GM12892 (cell line): ENCODE data around the gene IL17B.

Experiments
- DNase-seq: peaks from one replicate; pipeline ENCODE4 v3.0.0; 2011; ENCODE audit not compliant: insufficient read length
- FAIRE-seq: peaks from 2 replicates; lab custom pipeline; 2011; peaks lifted over from hg19 to GRCh38; lab: Jason Lieb, UNC
- POLR2A ChIP-seq: IDR thresholded peaks from 2 replicates; pipeline ENCODE4 v1.6.1; 2011; ENCODE audit warnings: low read depth, low read length, control low read depth
- POLR2AphosphoS5 ChIP-seq: IDR thresholded peaks from 2 replicates; pipeline ENCODE4 v1.6.1; 2011; ENCODE audit warnings: low read depth, low read length, control low read depth
- TAF1 ChIP-seq: IDR thresholded peaks from 2 replicates; pipeline ENCODE4 v1.6.1; 2011; ENCODE audit warnings: low read depth, mild to moderate bottlenecking, control low read depth, low read length, borderline replicate concordance

The IL17B gene

GRCh38 chr5:149389552-149390495, 10.7 kb upstream of the IL17B start:
- DNase-seq (no peak), FAIRE-seq (no peak)
- TF ChIP-seq TAF1 (no peak), POLR2A (no peak), POLR2AphosphoS5 (no peak)

- DNase-seq = no peak
- TF ChIP-seq TAF1 = no peak
- TF ChIP-seq POLR2AphosphoS5 = no peak
- TF ChIP-seq POLR2A = no peak
- FAIRE-seq = no peak
Measured at GRCh38 chr5:149388498-149389190, 9.6 kb upstream of the IL17B start.

DNA sequence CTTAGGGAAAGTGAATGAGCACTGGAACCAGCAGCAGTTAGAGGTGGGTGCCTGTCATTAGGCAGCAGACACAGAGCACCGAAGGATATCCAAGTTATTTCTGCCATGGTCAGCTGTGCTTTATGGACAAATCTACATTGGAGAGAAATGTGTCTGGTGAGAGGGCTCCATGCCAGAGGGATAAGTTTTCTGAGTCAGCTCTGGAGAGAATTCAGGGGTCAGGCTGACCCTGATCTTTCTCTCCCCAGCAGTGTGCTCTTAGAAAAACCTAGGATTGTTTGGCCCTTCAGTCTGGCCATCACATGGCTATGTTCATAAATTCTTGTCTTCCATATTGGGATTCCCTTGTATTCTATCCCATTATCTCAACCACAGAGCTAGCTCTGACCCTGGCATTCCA, 8.9 kb upstream of the IL17B start:
- no peak for DNase-seq
- no peak for FAIRE-seq
- TF ChIP-seq POLR2A (no peak), POLR2AphosphoS5 (no peak), TAF1 (no peak)

GRCh38 chr5:149387081-149387631, 8.1 kb upstream of the IL17B start:
- FAIRE-seq (no peak), DNase-seq (no peak)
- TF ChIP-seq TAF1 (no peak), POLR2A (no peak), POLR2AphosphoS5 (no peak)

DNA sequence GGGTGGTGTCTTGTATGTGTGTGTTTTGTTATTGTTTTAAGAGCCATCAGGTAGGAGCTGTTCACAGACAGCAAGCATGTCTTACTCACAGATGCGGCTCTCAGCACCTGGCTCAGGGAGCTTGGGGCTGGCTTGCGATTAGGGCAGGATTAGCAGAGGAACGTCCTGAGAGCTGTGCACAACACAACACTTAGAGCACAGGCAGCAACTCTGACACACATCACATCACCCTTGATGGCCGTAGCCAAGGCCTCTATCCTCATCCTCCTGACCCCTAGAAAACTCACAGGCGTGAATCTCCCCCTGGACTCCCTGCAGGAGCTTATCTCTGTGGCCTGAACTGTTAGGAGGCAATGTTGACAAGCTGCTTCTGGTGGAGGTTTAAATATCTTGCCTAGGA, 7.1 kb upstream of the IL17B start:
- no peak for DNase-seq
- TF ChIP-seq POLR2A (no peak), POLR2AphosphoS5 (no peak), TAF1 (no peak)
- FAIRE-seq = no peak

GRCh38 chr5:149383399-149383798, 4.3 kb upstream of the IL17B start:
- no peak for DNase-seq
- TF ChIP-seq POLR2A (no peak), POLR2AphosphoS5 (no peak), TAF1 (no peak)
- FAIRE-seq = no peak

DNA sequence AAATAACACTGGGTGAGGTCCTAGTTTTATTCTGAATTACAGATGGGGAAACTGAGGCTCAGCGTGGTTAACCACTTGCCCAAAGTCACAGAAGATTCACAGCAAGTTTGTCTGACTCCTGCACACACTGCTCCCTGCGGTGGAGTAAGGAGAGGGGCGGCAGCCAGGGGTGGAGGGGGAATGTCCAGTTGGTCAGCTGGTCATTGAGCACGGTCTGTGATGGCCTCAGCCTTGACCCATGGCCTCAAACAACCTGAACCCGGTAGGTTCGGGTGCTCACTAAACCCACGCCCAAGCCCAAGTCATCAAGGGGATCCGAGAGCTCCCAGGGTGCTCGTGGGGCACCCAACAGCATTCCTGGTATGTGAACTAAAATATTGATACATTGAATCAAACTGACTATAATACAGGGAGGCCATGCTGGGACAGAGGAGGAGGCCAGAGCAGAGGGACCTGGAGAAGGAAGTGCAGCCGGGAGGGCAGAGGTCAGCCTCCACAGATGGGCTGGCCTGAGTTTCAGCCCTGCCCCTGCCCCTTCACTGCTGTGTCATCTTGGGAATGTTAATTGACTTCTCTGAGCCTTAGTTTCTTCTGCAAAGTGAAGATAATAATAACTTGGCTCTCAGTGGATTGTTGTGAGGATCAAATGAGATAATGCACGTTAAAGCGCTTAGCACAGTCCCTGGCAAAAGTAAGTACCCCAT, 3.6 kb upstream of the IL17B start:
- TF ChIP-seq POLR2A (no peak), POLR2AphosphoS5 (no peak), TAF1 (no peak)
- FAIRE-seq = no peak
- no peak for DNase-seq

DNA sequence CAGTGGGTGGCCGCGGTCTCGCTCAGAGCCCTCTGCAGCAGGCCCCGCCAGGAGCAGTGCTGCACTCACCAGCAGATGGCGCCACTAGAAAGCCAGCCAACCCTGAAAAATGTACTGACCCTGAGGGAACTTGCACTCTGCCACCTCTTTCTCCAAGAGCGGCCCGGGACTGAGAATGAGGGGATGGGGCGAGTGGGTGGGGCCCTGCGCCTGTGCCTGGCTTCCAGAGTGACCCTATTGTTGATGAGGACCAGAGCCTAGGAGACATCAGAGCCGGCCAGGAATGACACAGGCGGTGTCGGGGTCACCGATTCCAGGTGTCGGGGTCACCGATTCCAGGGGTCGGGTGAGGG, 2.9 kb upstream of the IL17B start:
- DNase-seq (peak; percentile 84), FAIRE-seq (peak; percentile 85)

DNA sequence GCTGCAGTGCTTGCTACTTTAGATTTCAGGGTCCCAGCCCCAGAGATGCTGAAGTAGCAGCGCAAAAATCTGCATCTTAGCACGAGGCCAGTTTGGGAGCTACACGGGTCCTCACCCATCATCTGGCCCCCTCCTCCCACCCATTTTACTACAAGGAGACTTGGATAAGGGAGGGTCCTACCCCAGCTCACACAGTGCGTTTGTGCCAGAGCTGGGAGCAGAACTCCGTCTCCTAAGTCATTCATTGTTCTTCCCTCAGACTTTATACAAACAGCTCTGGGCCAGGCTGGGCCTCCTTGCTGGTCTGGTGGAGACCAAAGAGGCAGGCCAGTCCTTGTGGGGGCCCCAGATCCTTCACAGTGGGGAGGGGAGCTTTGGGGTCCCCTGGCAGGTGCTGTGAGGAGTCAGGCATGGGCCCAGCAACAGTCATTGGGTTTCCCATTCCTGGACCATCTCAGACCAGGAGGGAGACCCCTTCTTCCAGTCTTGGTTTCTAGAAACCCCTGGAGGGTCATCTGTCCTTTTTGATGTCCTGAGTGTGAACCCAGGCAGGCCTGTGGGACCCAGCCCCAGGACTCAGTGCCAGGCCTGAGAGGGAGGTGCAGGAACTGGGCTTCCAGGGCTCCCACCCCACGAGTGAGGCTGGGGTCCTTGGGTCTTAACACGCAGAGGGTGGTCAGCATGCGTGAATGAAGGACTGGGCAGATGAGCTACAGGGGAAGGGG, 2.3 kb upstream of the IL17B start:
- DNase-seq (no peak), FAIRE-seq (no peak)
- TF ChIP-seq TAF1 (no peak), POLR2A (no peak), POLR2AphosphoS5 (no peak)

More for the DNA sequence above, 2.9 kb upstream of the IL17B start:
- TF ChIP-seq TAF1 (no peak), POLR2AphosphoS5 (no peak), POLR2A (no peak)

DNA sequence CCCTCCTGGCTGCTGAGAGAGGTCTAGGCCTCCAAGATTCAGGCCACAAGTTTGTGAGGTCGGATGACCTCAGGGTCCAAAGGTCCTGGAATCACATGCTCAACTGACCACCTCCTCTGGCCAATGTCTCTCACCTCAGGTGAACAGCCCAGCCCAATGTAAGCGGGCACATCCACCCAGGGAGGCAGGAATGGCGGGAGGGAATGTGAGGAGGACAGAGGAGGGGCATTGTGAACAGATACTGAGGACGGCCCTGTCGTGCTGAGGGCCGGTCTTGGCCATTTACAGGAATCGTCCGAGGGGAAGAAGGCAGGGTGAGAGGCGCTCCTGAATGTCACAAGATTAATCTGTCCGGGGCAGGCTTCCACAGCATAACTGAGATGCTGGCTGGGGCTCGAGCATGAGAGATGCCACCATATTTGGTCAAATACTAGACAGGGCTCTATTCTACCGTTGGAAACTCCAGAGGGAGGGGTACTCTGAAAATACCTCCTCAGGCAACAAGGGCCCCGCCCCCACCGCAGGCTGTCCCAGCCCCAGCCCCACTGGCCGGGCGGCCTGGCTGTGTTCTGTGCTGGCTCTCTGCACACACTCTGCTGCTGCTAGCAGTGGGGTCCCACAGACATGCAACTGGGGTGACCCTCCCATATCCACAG, 1.5 kb upstream of the IL17B start:
- no peak for DNase-seq
- FAIRE-seq = no peak
- no peak for TF ChIP-seq POLR2A
- no peak for TF ChIP-seq POLR2AphosphoS5
- no peak for TF ChIP-seq TAF1
